NCI-H1694 treated with DMSO at 0.1 percent for 48 hours (cell line): ENCODE data around the gene FNDC1.
"Not testable (repeated sequence)": the region's sequence is repeated elsewhere in the genome, so short reads cannot be mapped to it uniquely, and the experiment has no call there.

Source experiments
- DNase-seq: peaks from one replicate; lab custom pipeline; 2025; lab: John Stamatoyannopoulos, UW

The FNDC1 gene

GRCh38 chr6:159257846-159258245, 88.6 kb downstream of the FNDC1 start:
- no peak for DNase-seq

GRCh38 chr6:159259441-159260125, 90.4 kb downstream of the FNDC1 start:
- no peak for DNase-seq

GRCh38 chr6:159260208-159260607, 91.0 kb downstream of the FNDC1 start:
- no peak for DNase-seq

GRCh38 chr6:159261995-159262394, 92.8 kb downstream of the FNDC1 start:
- no peak for DNase-seq

- no peak for DNase-seq
These were observed 93.4 kb downstream of the FNDC1 start for GRCh38 chr6:159262586-159262985.

- DNase-seq, result no peak
These were observed 98.0 kb downstream of the FNDC1 start for GRCh38 chr6:159267165-159267564.

GRCh38 chr6:159268511-159268910, 99.3 kb downstream of the FNDC1 start:
- no peak for DNase-seq

GRCh38 chr6:159271257-159271656, 102.1 kb downstream of the FNDC1 start:
- no peak for DNase-seq

GRCh38 chr6:159278626-159279025, 109.4 kb downstream of the FNDC1 start:
- DNase-seq, result no peak

GRCh38 chr6:159279790-159280277, 110.6 kb downstream of the FNDC1 start:
- no peak for DNase-seq

GRCh38 chr6:159282421-159282820, 113.2 kb downstream of the FNDC1 start:
- DNase-seq, result no peak

- not testable (repeated sequence) for DNase-seq
These were observed 115.5 kb downstream of the FNDC1 start for GRCh38 chr6:159284661-159285060.

GRCh38 chr6:159298840-159299239, 129.6 kb downstream of the FNDC1 start:
- DNase-seq, result no peak

- no peak for DNase-seq
These were observed 130.4 kb downstream of the FNDC1 start for GRCh38 chr6:159299566-159299965.

- no peak for DNase-seq
These were observed 132.1 kb downstream of the FNDC1 start for GRCh38 chr6:159301277-159301676.

- DNase-seq, result no peak
These were observed 132.8 kb downstream of the FNDC1 start for GRCh38 chr6:159301810-159302593.

GRCh38 chr6:159302594-159302992, 133.4 kb downstream of the FNDC1 start:
- DNase-seq, result no peak

- DNase-seq, result no peak
These were observed 134.0 kb downstream of the FNDC1 start for GRCh38 chr6:159303159-159303558.

- DNase-seq, result no peak
These were observed 134.6 kb downstream of the FNDC1 start for GRCh38 chr6:159303784-159304183.

- no peak for DNase-seq
These were observed 135.4 kb downstream of the FNDC1 start for GRCh38 chr6:159304641-159305040.

- no peak for DNase-seq
These were observed 136.0 kb downstream of the FNDC1 start for GRCh38 chr6:159305159-159305558.

GRCh38 chr6:159305804-159306537, 136.8 kb downstream of the FNDC1 start:
- no peak for DNase-seq
